Transverse colon (tissue), 3 donors: ENCODE measurements around the gene TMEM72.

ENCODE experiments used
- CTCF ChIP-seq, 5 experiments: fragments of 200-600 bp in 3 of 5; fragments of 450-650 bp in 2 of 5; sonication (generic) in 3 of 5; IDR thresholded peaks; 1 replicate in 2 of 5; 2 replicates in 3 of 5; pipeline ENCODE4 v1.5.1; 2016 to 2017; ENCODE audit warnings: antibody characterized with exemption in 5 of 5, inconsistent platforms in 3 of 5, mild to moderate bottlenecking in 2 of 5, moderate library complexity in 1 of 5
- POLR2A ChIP-seq: fragments of 450-650 bp; IDR thresholded peaks from one replicate; pipeline ENCODE4 v1.6.1; 2016; ENCODE audit warnings: antibody characterized with exemption, mild to moderate bottlenecking, moderate library complexity

GRCh38 chr10:44944354-44944753 lies 33.2 kb downstream of the TMEM72 start:
- no peak for TF ChIP-seq CTCF (IDR thresholded peaks at IDR 0.05)
- TF ChIP-seq POLR2A, result no peak
